SW480 (cell line): ENCODE measurements around the gene KIAA0513.
A peak's percentile ranks its signal among the peaks of the same experiment; 100 is the strongest.

Experiments used
- DNase-seq: peaks from one replicate; pipeline ENCODE4 v3.0.0-alpha.2; 2016; ENCODE audit warnings: low spot score

KIAA0513 gene

DNA sequence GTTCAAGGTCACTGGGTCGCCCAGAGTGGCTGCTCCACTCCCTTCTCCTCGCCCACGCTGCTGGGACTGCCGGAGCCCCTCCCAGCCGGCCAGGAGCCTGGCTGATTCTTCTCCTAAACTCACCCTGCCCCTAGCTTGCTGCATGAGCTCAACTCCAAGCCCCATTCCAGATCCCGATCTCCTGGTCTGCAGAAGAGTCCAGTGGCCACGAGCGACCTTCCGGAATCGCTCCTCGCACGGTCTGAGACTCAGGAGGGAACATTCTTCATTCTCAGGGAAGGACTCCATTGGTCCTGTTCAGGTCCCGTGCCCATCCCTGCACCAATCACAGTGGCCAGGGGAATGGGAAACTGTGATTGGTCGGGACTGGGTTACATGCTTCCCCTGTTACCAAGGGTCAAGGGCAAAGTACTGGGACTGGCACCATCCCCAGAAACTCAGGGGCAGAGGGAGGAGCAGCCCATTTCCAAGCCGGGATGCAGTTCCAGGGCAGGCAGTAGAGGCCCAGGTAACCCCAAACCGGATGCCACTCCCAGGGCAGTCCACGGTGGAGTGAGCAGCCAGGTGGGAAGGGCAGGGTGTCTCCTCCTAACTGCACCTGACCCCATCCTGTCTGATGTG, 109.2 kb downstream of the KIAA0513 start:
- peak; percentile 64 for DNase-seq

DNA sequence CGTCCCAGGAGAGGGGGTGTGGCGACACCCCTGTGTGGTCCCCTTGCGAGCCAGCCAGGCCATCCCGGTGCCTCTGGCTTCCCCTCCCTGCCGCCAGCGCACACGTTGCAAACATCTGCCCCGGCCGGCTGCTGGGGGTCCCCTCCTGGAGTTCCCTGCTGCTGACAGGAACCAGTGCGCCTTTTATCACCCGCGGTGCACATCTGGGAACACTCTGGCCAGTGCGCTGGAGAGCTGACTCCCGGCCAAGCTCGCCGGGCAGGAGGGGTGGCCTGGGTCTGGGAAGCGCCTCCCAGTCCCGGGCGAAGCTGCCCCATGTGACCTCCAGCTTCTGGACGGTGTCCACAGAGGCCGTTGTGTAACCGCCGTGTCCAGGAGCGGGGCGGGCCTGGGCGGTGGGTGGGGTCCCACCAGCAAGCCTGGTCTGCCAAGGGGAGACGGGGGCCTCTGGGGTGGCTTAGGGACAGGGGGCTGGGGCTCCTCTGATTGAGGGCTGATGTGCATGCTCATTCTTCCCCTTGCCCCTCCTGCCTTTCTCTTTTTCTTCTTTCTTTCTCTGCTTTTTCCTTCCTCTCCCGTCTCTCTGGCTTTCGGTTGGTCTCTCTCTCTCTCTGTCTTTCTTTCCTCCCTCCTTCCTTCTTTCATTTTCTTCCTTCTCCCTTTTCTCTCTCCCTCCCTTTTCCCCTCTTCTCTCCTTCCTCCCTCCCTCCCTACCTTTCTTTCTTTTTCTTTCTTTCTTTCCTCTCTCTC, 109.9 kb downstream of the KIAA0513 start:
- peak; percentile 35 for DNase-seq

DNA sequence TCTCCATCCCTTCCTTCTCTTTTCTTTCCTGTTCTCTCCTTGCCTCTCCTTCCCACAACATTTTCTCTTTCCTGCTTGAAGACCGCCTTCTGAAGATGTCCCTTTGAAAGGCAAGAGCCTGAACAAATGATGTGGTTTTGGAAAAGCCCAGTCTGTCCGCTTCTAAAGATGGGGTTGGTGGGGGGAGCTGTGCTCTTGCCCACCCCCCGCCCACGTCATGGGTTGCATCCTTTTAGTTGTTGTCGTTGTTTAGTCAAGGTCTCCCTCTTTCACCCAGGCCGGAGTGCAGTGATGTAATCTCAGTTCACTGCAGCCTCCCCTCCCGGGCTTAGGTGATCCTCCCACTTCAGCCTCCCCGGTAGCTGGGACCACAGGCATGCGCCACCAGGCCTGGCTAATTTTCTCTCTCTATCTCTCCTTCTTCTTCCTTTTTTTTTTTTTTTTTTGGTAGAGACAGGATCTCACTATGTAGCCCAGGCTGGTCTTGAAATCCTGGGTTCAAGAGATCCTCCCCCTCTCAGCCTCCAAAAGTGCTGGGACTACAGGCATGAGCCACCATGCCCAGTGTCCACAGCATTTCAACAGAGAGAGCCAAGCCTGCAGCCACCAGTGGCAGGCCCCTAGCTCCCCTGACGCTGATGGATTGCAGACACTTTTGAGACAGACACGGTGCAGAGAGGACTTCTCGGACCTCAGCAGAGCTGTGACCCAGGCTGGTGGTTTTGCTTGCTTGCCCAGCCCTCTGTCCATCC, 110.7 kb downstream of the KIAA0513 start:
- no peak for DNase-seq

DNA sequence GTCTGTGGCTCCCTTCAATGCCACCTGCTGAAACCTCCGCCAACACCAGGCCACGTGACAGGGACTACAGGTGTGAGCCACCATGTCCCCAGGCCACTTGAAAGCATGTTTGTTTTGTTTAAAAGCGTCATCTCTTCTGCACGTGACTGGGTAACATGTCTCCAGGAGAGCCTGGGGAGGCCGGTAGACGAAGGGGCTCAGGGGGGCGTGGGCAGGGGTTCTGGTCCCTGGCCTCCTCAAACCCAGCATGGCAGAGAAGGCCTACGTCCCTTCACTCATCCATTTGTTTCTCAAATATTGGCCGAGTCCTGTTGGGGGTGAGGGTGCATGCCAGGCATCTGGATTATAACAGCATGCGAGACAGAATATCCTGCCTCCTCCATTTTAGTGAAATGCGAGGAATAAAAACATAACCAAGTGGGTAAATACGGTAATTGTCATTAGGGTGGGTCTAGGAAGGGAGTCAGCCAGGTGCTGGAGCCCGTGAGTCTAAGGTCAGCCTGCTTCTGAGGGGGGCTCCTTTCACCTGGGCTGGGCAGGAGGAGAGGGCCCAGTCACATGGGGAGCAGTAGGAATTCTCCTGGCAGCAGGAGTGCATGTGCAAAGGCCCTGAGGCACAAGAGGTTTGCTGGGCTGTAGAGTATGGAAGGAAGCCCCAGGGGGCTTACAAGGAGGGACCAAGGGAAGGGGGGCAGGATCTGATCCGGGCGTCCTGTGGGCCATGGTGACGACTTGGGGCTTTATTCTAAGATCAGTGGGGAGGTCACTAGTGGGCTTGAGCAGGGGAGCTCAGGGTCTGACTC, 111.4 kb downstream of the KIAA0513 start:
- DNase-seq: peak; percentile 48

DNA sequence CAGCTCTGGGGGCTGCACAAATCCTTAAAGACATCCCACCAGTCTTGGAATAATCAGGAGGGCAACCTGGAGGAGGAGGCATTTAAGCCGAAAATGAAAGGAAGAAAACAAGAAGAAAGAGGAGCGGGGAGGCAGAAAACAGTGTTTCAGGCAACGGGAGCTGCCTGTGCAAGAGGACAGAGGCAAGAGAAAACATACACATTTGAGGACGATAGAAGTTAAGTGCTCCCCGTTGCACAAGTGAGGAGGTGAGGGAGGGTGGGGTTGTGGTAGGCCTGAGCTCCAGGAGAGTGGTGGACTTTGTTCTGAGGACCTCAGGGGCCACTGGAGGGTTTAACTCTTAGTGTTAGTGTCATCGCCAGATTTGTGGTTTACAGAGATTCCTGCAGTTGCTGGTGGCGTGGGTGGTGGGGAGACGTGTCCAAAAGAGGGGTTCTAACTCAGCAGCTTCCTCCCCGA, 112.3 kb downstream of the KIAA0513 start:
- DNase-seq: peak; percentile 23

DNA sequence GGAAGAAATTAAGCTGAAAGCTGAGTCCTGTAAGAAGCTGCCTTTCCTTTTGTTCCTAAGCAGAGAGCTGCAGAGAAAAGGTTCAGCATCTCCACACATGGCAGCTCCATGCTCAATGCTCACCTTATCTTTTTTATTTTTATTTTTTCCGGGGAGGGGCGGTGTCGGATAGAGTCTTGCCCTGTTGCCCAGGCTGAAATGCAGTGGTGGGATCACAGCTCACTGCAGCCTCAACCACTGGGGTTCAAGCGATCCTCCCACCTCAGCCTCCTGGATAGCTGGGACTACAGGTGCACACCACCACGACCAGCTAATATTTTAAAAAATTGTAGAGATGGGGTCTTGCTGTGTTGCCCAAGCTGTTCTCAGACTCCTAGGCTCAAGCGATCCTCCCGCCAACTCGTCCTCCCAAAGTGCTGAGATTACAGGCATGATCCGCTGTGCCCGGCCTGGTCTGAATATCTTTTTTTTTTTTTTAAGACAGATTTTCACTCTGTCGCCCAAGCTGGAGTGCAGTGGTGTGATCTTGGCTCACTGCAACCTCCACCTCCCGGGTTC, 112.9 kb downstream of the KIAA0513 start:
- no peak for DNase-seq

DNA sequence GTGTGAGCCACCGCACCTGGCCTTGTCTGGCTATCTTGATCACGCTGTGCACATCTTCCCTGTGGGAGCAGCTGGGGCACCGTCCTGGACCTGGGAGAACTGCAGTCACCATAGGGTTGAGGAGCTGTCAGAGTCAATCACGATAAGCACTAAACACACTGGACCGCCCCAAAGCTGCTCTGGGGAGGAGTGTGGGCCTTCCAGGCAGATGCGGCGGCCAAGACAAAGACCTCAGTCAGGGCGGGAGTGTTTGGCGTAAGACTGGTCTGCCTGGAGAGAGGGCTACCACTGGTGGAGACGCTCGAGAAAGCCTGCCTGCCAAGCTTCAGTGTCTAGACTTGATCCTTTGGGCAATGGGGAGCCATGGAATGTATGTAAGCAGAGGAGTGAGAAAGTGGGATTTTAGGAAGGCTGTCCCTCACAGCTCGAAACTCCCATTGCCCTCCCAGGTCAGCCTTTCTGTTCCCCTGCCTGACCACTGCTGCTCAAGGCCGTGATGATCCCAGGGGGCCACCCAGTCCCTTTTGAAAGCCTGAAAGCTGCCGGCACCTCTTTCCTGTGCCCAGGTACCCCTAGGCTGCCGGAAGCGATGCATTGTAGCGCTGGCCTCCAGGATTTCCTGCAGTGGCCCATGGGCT, 114.0 kb downstream of the KIAA0513 start:
- no peak for DNase-seq

DNA sequence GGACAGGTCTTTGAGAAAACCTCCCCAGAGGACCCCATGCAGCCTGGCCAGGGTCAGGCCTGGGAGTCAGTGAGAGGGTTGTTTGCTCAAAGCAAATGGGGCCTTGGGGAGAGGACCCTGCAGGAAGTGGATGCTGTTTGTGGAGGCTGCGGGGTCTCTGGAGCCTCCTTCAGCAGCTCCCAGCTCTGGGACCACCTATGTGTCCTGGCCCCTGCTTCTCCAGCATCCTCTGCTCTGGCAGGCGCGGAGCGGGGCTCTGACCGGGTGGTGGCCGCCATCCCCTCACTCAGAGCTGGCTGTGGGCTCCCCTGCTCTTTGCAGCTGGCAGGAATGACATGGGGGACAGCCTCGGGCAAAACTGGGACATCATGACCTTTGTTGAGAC, 114.5 kb downstream of the KIAA0513 start:
- DNase-seq: no peak

DNA sequence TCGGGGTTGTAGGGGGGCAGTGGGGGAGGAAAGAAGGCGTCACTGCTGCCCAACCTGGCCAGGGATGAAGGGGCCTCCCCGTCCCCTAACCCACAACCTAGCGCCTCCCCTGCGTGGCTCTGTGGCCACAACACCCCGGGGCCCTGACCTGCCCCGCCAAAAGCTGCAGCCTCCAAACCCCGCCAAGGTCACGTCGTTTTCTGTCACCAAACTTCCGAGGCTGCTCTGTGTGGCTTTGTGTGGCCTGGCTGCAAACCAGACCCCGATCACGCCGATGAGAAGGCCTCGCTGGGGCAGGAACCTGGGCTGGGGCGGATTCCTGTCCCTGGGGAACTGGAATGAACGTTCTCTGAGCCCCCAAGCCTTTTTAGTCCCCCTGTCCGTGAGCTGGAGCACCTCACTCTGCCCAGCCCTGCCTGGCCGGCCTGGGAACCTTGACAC, 115.2 kb downstream of the KIAA0513 start:
- no peak for DNase-seq
